HK-2 (cell line): ENCODE measurements around the gene PRPF6.
"Not testable (repeated sequence)": the region's sequence is repeated elsewhere in the genome, so short reads cannot be mapped to it uniquely, and the experiment has no call there.

Experiments
- DNase-seq: peaks from one replicate; pipeline ENCODE4 v3.0.0-alpha.2; 2018; ENCODE audit not compliant: unreplicated experiment

Gene PRPF6

DNA sequence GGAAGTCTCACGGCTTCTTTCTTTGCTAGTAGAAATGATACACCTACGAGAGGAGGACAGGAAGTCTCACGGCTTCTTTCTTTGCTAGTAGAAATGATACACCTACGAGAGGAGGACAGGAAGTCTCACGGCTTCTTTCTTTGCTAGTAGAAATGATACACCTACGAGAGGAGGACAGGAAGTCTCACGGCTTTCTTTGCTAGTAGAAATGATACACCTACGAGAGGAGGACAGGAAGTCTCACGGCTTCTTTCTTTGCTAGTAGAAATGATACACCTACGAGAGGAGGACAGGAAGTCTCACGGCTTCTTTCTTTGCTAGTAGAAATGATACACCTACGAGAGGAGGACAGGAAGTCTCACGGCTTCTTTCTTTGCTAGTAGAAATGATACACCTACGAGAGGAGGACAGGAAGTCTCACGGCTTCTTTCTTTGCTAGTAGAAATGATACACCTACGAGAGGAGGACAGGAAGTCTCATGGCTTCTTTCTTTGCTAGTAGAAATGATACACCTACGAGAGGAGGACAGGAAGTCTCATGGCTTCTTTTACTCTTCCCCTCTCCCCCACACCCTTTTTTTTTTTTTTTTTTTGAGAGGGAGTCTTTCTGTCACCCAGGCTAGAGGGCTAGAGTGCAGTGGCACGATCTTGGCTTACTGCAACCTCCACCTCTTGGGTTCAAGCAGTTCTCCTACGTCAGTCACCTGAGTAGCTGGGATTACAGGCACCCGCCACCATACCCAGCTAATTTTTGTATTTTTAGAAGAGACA lies 31.6 kb downstream of the PRPF6 start:
- DNase-seq = not testable (repeated sequence)

DNA sequence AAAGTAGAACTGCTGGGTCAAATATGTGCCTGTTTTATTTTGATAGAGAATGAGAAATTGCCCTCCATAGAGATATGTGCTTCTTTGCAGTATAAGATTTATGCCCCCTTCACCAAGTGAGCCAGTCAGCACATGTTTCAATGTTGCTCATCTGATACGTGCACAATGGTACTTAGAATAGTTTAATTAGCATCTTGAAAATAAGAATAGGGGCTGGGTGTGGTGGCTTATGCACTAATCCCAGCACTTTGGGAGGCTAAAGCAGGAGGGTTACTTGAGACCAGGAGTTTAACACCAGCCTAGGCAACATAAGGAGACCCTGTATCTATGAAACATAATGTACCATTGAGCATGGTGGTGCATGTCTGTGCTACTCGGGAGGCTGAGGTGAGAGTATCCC lies 34.7 kb downstream of the PRPF6 start:
- no peak for DNase-seq

DNA sequence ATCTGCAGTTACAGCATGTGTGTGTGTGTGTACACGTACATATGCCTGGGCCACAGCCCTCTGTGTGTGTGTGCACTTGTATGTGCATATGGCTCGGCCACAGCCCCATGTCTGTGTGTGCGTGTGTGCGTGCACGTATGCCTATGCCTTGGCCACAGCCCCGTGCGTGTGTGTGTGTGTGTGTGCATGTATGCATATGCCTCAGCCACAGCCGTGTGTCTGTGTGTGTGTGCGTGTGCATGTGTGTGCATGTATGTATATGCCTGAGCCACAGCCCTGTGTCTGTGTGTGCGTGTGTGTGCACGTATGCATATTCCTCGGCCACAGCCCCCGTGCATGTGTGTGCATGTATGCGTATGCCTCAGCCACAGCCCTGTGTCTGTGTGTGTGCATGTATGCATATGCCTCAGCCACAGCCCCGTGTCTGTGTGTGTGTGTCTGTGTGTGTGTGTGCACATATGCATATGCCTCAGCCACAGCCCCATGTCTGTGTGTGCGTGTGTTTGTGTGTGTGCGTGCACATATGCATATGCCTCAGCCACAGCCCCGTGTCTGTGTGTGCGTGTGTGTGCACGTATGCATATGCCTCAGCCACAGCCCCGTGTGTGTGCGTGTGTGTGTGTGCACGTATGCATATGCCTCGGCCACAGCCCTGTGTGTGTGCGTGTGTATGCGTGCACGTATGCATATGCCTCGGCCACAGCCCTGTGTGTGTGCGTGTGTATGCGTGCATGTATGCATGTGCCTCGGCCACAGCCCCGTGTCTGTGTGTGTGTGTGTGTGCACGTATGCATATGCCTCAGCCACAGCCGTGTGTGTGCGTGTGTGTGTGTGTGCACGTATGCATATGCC lies 40.4 kb downstream of the PRPF6 start:
- DNase-seq = no peak

DNA sequence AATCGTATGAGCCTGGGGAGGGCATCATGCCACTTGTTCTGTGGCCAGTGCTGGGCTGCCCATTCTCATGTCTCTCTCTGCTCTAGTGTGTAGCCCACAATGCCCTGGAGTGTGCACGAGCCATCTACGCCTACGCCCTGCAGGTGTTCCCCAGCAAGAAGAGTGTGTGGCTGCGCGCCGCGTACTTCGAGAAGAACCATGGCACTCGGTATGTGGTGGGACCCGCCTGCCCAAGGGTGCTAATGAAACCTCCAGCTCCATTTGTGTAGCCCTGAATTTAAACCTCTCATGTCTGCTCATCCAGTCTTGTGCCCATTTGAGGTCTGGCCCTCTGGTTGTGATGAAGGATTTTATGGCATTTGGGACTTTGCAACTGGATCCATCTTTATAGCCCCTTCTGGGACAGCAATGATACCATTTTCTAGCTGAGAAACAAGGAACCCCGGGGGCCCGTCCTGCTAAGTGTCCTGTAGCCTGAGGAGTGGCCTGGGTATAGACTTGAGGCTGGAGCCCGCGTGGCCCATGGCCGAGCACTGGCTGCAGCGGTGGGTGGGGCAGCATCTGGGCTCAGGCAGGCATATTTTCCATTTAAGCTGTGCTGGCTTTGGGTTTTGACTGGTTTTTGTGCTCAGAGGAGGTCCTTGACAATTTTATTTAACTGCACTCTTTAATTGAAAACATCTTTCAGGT lies 41.9 kb downstream of the PRPF6 start:
- DNase-seq = no peak

DNA sequence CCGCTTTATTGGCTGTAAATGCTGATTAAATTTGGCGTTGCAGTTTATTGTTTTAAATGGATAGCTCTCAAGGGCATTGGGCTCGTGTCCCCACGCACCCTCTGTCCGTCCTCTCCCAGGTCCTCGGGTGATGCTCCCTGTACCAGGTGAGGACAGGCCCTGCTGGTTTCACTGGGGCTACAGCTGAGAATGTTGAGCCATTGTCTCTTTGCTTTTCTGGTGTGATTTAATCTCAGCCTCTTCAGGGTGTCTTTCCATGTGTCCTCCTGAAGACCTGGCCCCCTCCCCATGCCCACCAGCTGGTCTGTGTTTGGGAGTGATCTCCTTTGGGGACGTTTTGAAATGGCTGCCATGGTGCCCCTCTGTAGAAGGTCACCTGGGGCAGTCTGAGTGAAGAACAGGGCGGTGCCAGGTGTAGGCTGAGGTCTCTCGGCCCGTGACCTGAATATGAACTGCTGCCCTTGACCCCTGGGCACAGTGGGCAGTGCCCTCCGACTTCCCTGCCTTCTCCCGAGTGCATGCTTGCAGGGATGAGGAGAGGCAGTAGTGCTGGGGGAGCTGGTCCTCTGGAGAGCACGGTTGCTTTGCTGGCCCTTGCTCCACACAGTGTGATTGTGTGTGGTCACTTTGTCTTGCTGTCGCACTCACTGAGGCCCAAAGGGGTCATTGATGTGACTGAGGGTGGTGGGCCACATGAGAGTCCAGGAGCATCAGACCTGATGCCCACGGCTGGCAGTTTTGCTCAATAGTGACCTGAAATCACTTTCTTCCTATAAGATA lies 42.6 kb downstream of the PRPF6 start:
- DNase-seq = no peak

DNA sequence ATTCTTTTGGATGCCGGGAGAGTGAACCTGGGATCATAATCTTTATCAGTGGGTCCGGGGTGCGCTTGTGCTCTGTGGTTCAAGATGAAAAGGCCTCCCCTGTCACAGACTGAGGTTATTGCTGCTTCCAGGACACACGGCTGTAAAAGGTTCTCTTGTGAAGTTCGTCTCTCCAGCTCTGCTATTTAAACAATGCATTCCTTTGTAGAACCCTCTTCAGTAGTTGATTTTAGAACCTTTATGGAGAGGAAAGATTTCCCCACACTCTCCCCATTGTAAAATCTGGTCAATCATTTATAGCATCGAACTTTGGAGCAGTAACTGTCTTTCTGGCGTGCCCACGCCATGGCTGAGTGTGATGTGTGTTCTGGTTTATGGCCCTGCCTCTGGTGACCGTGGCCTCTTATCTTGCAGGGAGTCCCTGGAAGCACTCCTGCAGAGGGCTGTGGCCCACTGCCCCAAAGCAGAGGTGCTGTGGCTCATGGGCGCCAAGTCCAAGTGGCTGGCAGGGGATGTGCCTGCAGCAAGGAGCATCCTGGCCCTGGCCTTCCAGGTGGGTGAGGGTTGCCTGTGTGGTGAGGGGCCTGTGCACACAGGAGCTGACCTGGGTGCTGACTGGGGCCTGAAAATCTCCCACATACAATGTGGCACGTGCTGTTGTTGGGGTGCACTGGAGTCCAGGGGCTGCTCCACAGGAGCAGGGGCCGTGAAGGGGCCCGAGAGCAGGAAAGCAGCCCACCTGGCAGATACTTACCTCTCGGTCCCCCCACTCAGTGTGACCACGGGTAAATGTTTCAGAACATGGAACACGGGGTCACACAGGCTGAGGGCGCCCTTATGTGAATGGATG lies 43.4 kb downstream of the PRPF6 start:
- DNase-seq = no peak

DNA sequence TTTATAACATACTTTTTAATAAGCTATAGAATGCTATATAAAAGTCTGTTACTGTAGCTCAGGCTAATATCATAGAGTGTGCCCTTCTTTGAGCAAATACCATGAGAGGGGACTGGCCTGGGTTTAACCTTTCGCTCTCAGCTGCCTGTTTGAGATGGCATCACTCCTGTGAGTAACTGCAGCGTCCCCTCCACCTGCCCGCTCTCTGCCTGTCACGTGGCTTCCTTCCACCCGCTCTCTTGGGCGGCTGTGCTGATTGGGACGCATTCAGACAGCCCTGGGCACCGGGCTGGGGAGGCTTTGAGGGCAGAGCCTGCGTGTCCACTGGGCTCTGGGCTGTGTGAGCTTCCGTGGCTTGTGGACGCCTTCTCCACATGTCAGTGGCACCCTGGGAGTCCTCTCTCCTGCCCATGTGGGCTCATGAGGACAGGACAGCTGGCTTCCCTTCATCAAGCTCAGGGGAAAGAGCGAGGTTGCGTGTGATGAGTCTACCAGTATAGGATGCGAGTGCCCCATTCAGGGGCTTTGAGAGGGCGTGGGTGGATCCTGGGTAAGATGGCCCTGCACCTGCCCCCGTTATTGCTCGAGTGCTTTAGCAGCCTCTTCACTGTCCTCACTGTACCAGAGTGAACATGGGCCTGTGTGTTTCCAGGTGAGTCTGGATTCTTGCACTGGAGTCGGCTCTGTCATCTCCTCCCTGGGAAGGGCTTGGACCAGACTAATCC lies 44.3 kb downstream of the PRPF6 start:
- no peak for DNase-seq

DNA sequence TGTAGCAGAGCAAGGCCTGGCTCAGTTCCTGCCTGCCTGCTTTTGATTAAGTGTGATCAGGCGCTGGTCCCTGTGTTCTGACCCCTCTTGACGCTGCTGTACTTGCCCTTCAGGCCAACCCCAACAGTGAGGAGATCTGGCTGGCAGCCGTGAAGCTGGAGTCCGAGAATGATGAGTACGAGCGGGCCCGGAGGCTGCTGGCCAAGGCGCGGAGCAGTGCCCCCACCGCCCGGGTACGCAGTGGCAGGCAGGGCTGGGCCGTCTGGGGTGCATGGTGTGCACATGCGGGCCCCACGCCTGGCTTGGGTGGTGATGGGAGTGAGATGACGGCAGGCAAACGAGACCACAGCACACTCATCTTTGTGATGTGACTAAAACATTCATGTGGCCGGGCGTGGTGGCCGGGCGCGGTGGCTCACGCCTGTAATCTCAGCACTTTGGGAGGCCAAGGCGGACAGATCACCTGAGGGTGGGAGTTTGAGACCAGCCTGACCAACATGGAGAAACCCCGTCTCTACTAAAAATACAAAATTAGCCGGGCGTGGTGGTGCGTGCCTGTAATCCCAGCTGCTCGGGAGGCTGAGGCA lies 45.0 kb downstream of the PRPF6 start:
- DNase-seq = no peak

DNA sequence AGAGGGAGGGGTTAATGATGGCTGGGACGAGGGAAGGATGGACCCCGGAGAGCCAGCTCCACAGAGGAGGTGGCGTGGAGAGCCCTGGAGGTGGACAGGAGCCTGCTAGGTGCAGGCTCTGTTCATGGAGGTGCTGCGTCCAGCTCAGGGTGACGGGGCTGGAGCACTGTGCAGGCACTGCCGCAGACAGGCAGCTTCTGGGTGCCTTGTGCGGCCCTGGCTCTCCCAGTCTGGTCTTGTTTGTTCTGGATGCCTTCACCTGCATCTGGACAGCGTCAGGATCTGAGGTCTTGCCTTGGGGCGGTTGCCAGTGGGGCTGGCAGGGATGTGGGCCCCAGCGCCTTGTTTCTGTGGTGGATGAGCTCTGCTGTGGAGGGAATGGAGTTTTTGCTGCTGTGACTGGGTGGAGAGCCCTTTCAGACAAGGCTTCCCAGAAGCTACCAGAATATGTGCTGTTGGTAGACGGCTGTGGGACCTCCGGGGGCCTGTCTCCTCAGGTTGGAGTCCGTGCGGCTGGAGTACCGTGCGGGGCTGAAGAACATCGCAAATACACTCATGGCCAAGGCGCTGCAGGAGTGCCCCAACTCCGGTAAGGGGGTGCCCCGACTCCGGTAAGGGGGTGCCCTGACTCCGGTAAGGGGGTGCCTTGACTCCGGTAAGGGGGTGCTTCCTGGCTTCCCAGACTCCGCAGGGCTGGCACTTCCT lies 47.2 kb downstream of the PRPF6 start:
- DNase-seq = no peak

DNA sequence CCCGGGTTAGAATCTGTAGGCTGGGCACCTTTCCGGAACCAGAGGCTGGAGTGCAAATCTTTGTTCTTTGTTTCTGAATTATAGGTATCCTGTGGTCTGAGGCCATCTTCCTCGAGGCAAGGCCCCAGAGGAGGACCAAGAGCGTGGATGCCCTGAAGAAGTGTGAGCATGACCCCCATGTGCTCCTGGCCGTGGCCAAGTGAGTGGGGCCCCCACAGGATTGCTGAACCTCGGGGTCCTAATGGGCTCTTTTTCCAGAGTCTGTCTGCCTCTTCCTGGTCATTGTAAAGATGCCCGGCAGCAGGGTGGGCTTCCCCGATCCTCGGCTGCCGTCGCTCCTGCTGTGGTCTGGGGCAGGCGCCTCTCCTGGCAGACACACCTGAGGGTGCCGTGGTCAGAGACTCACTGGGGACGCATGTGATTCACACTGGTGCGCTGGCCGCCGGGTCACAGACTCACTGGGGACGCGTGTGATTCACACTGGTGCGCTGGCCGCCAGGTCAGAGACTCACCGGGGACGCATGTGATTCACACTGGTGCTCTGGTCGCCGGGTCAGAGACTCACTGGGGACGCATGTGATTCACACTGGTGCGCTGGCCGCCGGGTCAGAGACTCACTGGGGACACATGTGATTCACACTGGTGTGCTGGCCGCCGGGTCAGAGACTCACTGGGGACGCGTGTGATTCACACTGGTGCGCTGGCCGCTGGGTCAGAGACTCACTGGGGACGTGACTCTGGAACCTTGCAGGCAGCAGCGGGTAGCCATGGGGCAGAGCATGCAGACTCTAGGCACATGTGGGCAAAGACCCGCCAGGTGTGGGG lies 48.6 kb downstream of the PRPF6 start:
- no peak for DNase-seq

DNA sequence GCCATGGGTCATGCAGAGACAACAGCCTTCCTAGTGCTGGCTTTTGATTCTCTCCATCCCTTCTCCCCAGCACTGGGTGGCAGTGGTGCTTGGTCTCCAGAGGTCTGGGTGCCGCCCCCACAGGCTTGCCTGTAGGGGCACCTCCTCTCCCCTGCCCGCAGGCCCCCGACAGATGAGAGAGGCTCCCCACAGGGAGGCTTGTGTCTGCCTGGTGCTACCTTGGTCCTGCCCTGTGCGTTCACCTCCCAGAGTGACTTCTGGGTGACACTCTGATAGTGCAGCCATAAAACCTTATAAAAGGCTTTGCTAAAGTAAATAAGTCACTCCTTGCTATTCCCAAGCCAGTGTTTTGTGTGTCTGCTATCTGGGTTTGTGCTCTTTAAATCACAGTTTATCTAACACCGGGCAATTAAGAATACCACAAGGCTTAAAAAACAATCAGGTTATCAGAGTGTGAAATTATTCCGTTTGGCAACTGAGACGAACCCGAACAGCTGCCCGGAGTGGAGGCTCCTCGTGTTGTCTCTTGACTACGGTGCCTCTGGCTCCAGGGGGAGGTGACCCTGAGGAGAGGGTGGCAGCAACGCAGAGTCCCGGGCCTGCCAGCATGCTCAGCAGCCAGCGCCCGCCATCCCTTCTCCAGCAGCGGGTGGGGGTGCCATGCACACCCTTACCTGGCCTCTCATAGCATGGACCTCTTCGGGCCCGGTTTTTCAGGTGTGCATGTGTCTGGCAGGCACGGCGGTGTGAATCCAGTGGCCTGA lies 49.6 kb downstream of the PRPF6 start:
- no peak for DNase-seq

DNA sequence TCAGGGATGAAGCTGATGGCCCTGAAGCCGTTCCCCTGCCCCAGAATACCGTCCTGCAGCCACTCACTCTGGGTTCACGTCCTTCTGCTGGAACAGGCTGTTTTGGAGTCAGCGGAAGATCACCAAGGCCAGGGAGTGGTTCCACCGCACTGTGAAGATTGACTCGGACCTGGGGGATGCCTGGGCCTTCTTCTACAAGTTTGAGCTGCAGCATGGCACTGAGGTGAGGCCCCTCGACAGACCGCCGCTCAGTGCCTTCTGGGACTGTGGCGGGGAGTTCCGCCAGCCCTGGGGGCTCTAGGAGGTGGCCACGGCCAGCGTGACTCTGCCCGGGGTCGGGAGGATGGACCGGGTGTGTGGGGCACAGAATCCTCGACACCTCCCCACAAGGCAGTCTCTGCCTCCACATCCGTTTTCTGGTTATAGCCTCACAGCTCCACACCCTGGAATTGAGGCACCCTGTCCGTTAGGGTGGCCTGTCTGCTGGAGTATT lies 50.9 kb downstream of the PRPF6 start:
- no peak for DNase-seq

DNA sequence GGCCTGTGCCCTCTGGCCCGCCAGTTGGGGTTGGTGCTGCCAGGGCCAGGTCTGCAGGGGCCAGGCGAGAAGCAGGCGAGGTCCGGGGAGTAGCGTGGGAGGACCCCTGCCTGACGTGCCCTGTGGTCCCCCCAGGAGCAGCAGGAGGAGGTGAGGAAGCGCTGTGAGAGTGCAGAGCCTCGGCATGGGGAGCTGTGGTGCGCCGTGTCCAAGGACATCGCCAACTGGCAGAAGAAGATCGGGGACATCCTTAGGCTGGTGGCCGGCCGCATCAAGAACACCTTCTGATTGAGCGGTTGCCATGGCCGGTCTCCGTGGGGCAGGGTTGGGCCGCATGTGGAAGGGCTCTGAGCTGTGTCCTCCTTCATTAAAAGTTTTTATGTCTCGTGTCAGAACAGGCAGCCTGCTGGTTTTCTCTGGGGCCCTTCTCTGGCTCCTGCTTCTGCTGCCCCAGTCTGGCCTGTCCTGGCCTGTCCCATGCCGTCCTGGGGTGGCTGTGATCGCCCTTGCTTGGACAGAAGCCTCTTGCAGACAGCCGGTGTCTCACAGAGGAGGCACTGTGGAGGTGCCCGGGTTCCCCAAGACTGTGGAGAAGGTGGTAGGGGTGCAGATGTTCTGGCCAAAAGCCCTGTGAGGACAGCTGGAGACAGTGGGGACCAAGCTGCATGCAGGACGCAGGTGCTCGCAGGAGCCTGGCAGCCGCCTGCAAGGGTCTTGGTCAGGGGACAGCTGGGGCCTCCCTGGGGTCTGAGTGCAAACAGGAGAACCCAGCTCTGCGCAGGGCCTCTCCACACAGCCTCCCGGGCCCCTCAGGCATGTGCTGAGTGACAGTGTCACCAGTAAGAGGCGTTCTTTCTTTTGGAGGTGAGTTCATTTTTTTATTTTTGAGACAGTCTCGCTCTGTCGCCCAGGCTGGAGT lies 52.0 kb downstream of the PRPF6 start:
- DNase-seq = no peak

DNA sequence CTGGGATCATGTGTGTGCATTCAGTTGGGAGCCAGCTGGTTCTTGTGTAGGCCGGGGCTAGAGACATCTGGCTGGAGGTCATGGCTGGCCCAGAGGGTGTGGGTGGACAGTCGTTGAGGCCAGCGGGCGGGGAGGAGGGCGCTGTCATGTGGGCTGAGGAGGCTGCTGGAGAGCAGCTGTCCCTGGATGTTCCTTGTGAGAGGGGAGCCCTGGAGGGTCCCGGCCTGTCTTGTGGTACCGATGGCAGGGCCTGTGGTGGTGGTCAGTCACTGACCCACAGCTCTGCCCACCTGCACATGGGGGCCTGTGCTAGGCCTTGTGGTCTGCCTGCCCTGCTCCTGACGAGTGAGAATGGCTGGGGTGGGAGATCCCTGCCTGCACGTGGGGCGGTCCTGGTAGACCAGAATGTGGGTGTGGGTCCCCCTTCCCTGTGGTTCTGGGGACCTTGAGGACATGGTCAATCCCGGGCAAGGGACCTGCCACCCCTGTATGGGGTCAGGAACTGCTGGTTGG lies 53.1 kb downstream of the PRPF6 start:
- DNase-seq = no peak

DNA sequence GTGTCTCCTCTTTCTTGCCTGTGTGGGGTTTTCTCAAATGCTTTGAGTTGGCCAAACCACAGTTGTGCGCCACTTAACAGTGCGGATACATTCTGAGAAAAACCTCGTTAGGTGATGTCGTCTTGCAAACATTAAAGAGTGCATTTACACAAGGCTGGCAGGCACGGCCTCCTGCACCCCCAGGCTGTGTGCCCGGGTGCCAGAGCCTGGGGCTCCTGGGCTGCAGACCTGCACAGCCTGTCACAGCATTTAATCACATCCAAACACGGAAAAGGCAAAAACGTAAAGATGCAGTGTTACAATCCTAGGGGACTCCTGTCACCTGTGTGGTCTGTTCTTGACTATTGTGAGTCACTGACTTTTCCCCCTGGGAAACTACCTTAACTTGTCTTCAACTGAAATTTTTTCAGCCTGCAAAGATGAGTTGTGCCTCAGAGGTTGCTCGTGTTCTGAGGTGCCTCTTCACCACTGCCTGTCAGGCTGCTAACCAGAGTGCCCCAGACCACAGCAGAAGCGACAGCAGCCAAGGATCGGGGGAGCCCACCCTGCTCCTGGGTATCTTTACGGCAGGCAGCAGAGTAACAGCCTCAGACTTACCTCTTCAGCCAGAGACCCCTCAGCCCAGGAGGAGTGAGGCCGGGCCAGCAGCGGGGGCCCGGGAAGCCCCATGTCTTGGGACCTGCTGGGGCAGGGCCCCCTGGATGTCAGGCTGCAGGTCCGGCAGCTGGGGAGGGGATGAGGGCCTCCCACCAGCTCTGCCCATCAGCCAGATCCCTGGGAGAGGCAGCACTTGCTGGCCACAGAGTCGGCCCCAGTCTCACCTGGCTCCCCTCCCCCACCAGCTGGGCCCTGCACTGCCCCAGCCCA lies 54.4 kb downstream of the PRPF6 start:
- no peak for DNase-seq
